Measurements from ENCODE around the gene LLGL2. TPM values are rescaled to one million over a fixed set of nuclear protein-coding genes. Genes with fewer than 3 reads are reported as not detected.

Gene LLGL2
- polyA plus RNA-seq, 1 donor (not counting 4 experiments of a cell fraction or from before 2014, with no cell fraction given) = 13.8 TPM

DNA sequence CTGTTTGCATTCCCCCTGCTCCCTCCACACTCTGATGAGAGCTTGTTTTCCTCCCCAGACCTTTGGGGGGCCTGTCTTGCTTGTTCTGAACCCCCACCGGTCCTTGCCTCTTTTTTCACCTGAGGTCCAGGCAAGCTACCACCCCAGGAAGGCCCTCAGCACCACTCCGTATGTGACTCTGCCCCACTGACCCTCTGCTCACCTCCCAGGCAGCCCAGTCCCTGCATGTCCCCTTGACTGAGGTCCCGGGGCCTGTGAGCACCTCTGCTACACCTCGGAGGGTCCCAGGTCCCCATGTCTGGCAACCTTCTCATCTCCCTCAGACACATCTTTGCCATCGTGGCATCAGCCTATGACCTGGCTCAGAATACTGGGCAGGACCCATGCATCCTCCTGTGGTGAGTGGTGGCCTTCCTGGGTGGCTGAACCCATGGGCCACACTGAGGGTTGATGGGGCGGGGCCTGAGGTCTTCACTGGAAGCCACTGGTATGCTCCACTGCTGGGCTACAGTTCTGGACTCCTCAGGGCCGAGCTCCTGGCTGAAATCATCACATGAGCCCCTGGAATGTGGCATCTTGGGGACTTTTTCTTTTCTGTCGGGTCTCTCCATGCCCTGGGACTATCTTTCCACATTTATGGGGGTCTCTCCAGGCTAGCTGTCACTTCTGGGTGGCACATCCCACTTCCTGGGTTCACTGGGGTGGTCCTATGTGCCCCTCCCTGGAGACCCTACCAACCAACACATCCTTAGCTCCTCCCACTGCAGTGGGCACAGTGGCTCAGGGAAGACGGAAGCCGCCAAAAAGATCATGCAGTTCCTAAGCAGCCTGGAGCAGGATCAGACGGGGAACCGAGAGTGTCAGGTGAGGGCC lies 65.6 kb downstream of the LLGL2 start:
- Histone ChIP-seq H3K27me3 (ENCODE audit: control insufficient read depth, extremely low read depth, insufficient read depth, low read length) (peaks cover 35% of the 10 kb centered on the region), H3K4me3 (ENCODE audit: control insufficient read depth in 2 of 3, extremely low read depth in 1 of 3, insufficient read depth in 2 of 3, low read depth in 1 of 3, low read length in 3 of 3) (no peak overlapping the region), H3K36me3 (ENCODE audit: control insufficient read depth in 2 of 2, extremely low read depth in 1 of 2, insufficient read depth in 2 of 2, low read length in 2 of 2) (no peaks in the 10 kb centered on the region), H3K4me2 (ENCODE audit: control insufficient read depth, extremely low read depth, insufficient read depth, low read depth, low read length) (no peak overlapping the region), H3K9me1 (ENCODE audit: control insufficient read depth, extremely low read depth, insufficient read depth, low read length) (no peaks in the 10 kb centered on the region), H3K4me1 (ENCODE audit: control insufficient read depth, extremely low read depth, insufficient read depth, low read length) (no peaks in the 10 kb centered on the region), H3K9me3 (ENCODE audit: control insufficient read depth, low read depth, low read length) (no peaks in the 10 kb centered on the region), H3K79me2 (ENCODE audit: control insufficient read depth, insufficient read depth, low read length) (no peaks in the 10 kb centered on the region), H3K9ac (ENCODE audit: control insufficient read depth, extremely low read depth, insufficient read depth, low read length) (no peak overlapping the region), H2AFZ (ENCODE audit: control insufficient read depth, low read length) (no peak overlapping the region), H4K20me1 (ENCODE audit: control insufficient read depth, extremely low read depth, insufficient read depth, low read length) (no peaks in the 10 kb centered on the region), H3K27ac (ENCODE audit: control insufficient read depth, insufficient read depth, low read length) (no peak overlapping the region)
- dilution Hi-C loops (cut with MboI; ENCODE audit: extremely low pct_ligation_motif_present, low sequenced_read_pairs) = no loop called here
- DNase-seq (ENCODE audit: low read depth, low spot score) = no peak
- FAIRE-seq = no peak
- no peak for TF ChIP-seq EZH2 (IDR thresholded peaks at IDR 0.05; ENCODE audit: low read length)
- TF ChIP-seq, protein P1, sequence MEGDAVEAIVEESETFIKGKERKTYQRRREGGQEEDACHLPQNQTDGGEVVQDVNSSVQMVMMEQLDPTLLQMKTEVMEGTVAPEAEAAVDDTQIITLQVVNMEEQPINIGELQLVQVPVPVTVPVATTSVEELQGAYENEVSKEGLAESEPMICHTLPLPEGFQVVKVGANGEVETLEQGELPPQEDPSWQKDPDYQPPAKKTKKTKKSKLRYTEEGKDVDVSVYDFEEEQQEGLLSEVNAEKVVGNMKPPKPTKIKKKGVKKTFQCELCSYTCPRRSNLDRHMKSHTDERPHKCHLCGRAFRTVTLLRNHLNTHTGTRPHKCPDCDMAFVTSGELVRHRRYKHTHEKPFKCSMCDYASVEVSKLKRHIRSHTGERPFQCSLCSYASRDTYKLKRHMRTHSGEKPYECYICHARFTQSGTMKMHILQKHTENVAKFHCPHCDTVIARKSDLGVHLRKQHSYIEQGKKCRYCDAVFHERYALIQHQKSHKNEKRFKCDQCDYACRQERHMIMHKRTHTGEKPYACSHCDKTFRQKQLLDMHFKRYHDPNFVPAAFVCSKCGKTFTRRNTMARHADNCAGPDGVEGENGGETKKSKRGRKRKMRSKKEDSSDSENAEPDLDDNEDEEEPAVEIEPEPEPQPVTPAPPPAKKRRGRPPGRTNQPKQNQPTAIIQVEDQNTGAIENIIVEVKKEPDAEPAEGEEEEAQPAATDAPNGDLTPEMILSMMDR (optimal IDR thresholded peaks at IDR 0.05 in 1 of 3, IDR thresholded peaks at IDR 0.05 in 1 of 3, conservative IDR thresholded peaks at IDR 0.05 in 1 of 3; ENCODE audit: extremely low read depth in 1 of 3, insufficient read depth in 2 of 3, low read length in 3 of 3) = no peak

- no peaks in the 10 kb centered on the region for H3K79me2 ChIP-seq (ENCODE audit: control insufficient read depth, insufficient read depth, low read length)
- no peaks in the 10 kb centered on the region for H3K9me3 ChIP-seq (ENCODE audit: control insufficient read depth, low read depth, low read length)
- no peak overlapping the region for H3K4me2 ChIP-seq (ENCODE audit: control insufficient read depth, extremely low read depth, insufficient read depth, low read depth, low read length)
- peaks cover 41% of the 10 kb centered on the region for H3K27me3 ChIP-seq (ENCODE audit: control insufficient read depth, extremely low read depth, insufficient read depth, low read length)
- H3K9ac ChIP-seq (ENCODE audit: control insufficient read depth, extremely low read depth, insufficient read depth, low read length) = no peak overlapping the region
- no peaks in the 10 kb centered on the region for H3K36me3 ChIP-seq (ENCODE audit: control insufficient read depth in 2 of 2, extremely low read depth in 1 of 2, insufficient read depth in 2 of 2, low read length in 2 of 2)
- TF ChIP-seq, protein P1 (optimal IDR thresholded peaks at IDR 0.05 in 1 of 3, IDR thresholded peaks at IDR 0.05 in 1 of 3, conservative IDR thresholded peaks at IDR 0.05 in 1 of 3; ENCODE audit: extremely low read depth in 1 of 3, insufficient read depth in 2 of 3, low read length in 3 of 3) = no peak
- TF ChIP-seq EZH2 (IDR thresholded peaks at IDR 0.05; ENCODE audit: low read length) = no peak
- H3K4me3 ChIP-seq (ENCODE audit: control insufficient read depth in 2 of 3, extremely low read depth in 1 of 3, insufficient read depth in 2 of 3, low read depth in 1 of 3, low read length in 3 of 3) = no peak overlapping the region
- no peaks in the 10 kb centered on the region for H3K4me1 ChIP-seq (ENCODE audit: control insufficient read depth, extremely low read depth, insufficient read depth, low read length)
- no peaks in the 10 kb centered on the region for H4K20me1 ChIP-seq (ENCODE audit: control insufficient read depth, extremely low read depth, insufficient read depth, low read length)
- FAIRE-seq = no peak
- H3K9me1 ChIP-seq (ENCODE audit: control insufficient read depth, extremely low read depth, insufficient read depth, low read length) = no peaks in the 10 kb centered on the region
- dilution Hi-C loops (cut with MboI; ENCODE audit: extremely low pct_ligation_motif_present, low sequenced_read_pairs) = no loop called here
- H2AFZ ChIP-seq (ENCODE audit: control insufficient read depth, low read length) = no peak overlapping the region
- DNase-seq (ENCODE audit: low read depth, low spot score) = no peak
- H3K27ac ChIP-seq (ENCODE audit: control insufficient read depth, insufficient read depth, low read length) = no peak overlapping the region
Measured at GRCh38 chr17:75591722-75592302, 66.3 kb downstream of the LLGL2 start.

Data from keratinocyte (primary cell).